Parietal lobe (tissue), 2 donors: Measurements from ENCODE around the gene MPZL3. TPM values are rescaled to one million over a fixed set of nuclear protein-coding genes. Genes with fewer than 3 reads are reported as not detected.

Experiments used
- small RNA-seq: library from RNA; depleted of rRNA; stranded (forward); fragments of <200 nt; gene quantifications from one replicate; pipeline ENCODE3, GENCODE V24; 2014; ENCODE audit warnings: low replicate concordance
- total RNA-seq: library from RNA; depleted of rRNA; stranded (reverse); fragments of >200 nt; gene quantifications from one replicate; pipeline ENCODE4 v1.2.3, GENCODE V29; 2014

MPZL3 gene, protein sequence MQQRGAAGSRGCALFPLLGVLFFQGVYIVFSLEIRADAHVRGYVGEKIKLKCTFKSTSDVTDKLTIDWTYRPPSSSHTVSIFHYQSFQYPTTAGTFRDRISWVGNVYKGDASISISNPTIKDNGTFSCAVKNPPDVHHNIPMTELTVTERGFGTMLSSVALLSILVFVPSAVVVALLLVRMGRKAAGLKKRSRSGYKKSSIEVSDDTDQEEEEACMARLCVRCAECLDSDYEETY
- total RNA-seq = 0.63 TPM

DNA sequence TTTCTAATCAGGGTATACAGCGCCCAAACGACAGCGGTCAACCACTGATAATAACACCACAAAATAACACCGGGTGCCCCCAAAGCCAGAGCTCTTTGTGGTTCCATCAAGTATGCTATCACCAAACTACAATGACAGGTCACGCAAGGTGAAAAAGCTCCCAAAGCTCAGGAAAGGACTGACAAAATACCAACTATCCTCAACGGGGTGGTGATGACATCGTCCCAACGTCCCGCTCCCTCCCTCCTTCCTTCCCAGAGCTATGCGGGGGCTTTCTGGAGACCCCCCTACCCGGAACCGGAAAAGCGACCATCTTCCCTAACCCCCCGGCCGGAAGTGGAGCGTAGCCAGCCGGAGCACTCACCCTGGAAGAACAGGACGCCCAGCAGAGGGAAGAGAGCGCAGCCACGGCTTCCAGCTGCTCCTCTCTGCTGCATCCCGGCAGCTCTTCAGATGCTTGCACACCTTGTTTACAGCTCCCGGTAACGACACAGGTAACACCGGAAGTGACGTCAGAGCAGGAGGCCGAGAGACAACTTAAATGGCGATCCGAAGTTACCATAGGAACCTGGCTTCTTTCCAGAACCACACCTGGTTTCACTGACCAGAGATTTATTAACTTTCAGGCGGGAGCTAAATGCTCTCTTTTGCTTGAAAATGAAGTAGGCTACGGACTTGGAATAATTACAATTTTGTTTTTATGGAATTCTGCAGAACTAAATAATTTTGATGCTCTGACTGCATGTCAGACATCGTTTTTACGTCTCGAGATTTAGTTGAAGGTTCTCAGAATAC lies at the start of gene MPZL3:
TSS of gene MPZL3 (minus strand) at position 508 of the 795 bp plus-strand sequence. CDS start at position 437, 71 bp downstream.

DNA sequence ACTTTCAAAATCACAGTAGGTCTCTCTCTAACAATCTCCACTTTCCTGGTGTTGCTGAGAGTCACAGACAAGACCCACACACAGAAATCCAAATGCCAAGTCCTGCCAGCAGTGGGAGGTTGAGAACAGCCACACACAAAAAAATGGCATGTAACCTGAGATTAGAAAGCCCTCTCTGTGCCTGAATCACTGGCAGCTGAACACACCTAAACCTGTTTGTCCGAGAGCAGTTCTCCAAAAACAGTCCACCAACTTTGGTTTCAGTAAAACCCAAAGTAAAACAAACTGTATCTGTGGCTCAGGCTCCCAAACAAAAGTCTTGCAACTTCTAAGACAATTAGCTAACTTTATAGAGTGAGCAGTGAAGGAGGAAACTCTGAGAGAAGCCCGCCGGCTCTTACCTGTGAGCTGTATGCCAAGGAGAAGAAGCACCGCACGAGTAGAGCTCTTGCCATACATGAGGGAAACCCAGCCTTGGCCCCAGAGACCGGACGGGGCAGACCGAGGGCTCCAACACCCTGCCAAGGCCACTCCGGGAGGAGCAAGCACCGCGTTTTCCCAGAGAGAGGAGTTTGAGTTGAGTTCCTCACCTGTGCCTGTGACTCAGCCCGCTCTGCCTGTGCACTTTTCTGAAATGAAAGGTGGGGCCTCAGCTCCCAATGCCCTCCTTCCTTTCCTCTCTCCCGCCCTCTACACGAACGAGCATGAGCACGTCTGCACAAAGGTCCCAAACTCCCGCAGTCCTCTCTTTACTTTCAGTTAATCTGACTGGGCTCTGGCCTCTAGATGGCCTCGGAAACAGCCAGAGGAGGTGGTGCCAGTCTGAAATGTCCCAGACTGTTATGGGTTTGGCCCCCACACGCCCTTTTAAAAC lies 11.8 kb upstream of the MPZL3 start, which contains the start of gene MPZL2:
TSS of gene MPZL2 (minus strand) at position 603 of the 874 bp plus-strand sequence. CDS start at position 459, 144 bp downstream.

DNA sequence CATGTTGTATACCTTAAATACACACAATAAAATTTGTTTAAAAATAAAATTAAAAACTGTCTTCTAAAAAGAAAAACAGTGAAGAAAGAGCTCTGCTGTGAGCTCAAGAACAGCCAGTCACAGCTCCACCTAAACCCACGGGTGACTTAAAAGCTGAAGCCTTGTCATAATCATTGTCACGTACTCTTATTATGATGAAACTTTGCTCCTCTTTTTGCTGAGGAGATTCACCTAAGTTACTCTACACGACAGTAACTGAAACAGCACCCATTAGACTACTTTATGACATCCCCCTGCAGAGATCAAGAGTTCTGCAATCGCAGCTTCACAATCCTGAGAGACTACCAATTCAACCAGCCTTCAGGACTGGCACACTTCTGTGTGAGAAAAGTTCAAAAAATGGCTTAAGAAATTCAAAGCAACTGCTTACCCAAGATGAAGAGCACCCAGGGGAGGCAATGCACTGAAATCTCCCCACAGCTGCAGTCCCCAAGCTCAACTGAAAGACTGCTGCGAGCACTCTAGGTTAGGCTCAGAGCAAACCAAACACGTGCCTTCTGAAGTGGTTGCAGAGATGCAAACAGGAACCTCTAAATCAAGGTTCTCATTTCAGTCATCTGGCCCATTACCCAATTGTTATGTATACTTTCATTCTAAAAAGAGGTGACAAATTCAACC lies 27.5 kb downstream of the MPZL3 start, which contains the start of gene JAML:
TSS of gene JAML (minus strand) at position 501 of the 678 bp plus-strand sequence. CDS start 10,145 bp downstream, outside the sequence.

Small RNA genes within 50 kb of the gene (small RNA-seq; reads per million reads assigned to genes)
- not detected for gene HSPE1P18

Other genes with a start within 250 kb of the MPZL3 start
- gene TMPRSS4, start 175.3 kb downstream of the MPZL3 start, total RNA-seq = not detected
- not detected for gene SMIM35, start 165.4 kb downstream of the MPZL3 start, total RNA-seq
- gene SCN4B, start 99.5 kb downstream of the MPZL3 start, total RNA-seq = 9.1 TPM
- 3.4 TPM for gene SCN2B, start 75.7 kb downstream of the MPZL3 start, total RNA-seq
- 0.31 TPM for gene JAML, start 27.4 kb downstream of the MPZL3 start, total RNA-seq
- 0.63 TPM for gene MPZL2, start 11.9 kb upstream of the MPZL3 start, total RNA-seq
- not detected for gene CD3E, start 52.4 kb upstream of the MPZL3 start, total RNA-seq
- gene CD3D, start 90.3 kb upstream of the MPZL3 start, total RNA-seq = not detected
- not detected for gene CD3G, start 92.0 kb upstream of the MPZL3 start, total RNA-seq
- gene UBE4A, start 107.2 kb upstream of the MPZL3 start, total RNA-seq = 59.5 TPM
- 65.7 TPM for gene ATP5MG, start 149.2 kb upstream of the MPZL3 start, total RNA-seq
- 226 TPM for gene KMT2A, start 184.1 kb upstream of the MPZL3 start, total RNA-seq